T-helper 2 cell treated with Interferon-gamma antibody and Interleukin-4, amounts not matched to agents 5 μg/mL and 100 μg/mL, for 36 hours (primary cell): ENCODE measurements around the gene TIMM44.

ENCODE experiments used
- DNase-seq: peaks from one replicate; pipeline ENCODE4 v3.0.0; 2021; ENCODE audit warnings: low spot score
- H3K27ac Mint-ChIP-seq: one replicate; pipeline ENCODE4 v1.8.0; 2021; ENCODE audit warnings: mild to moderate bottlenecking, mixed read lengths
- H3K27me3 Mint-ChIP-seq: one replicate; pipeline ENCODE4 v1.8.0; 2021; ENCODE audit warnings: low read depth, mixed read lengths
- H3K36me3 Mint-ChIP-seq: one replicate; pipeline ENCODE4 v1.8.0; 2021; ENCODE audit warnings: low read depth, mixed read lengths
- H3K4me1 Mint-ChIP-seq: one replicate; pipeline ENCODE4 v1.8.0; 2021; ENCODE audit warnings: low read depth, mixed read lengths
- H3K4me3 Mint-ChIP-seq: one replicate; pipeline ENCODE4 v1.8.0; 2022; ENCODE audit warnings: mild to moderate bottlenecking, moderate library complexity, mixed read lengths
- H3K9me3 Mint-ChIP-seq: one replicate; pipeline ENCODE4 v1.8.0; 2021; ENCODE audit warnings: mixed read lengths

Gene TIMM44

DNA sequence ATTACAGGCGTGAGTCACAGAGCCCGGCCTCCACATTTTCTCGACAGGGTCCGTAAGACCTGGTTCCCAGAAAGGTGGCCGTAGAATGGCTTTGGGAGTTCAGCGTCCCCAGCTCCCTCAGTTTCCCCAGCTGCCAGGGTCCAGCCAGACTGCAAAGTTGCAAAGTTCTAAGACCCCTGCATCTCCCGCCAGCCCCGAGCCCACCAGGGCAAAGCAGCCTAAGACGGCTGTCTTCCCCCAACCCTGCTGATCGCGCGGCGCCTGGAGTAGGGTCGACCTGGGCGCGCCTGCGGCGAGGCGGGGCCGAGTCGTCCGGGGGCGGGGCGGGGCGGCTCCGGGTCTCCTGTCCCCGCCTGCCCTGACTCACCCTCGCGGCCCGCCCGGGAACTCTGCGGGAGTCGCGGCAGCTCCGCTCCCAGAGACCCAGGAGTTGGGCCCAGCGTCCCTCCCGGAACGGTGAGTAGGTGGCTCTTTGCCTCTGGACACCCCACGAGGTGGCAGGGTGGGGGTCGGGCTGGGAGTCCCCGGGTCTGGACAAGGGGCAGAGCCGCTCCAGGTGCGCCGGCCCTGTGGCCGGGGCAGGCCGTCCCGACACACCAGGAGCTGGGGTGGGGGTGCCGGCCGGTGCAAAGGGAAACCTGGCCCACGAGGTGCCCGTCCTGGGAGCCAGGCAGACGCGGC lies 55.2 kb downstream of the TIMM44 start, which contains the start of gene LRRC8E:
TSS of gene LRRC8E (plus strand) at position 366 of the 681 bp plus-strand sequence. CDS start 7,094 bp downstream, outside the sequence.
- DNase-seq = peak; percentile 39
- Mint-ChIP-seq H3K4me1 (no peaks in the 10 kb centered on the region), H3K4me3 (no peak within 1 kb of the TSS), H3K9me3 (no peaks in the 10 kb centered on the region), H3K27me3 (peaks cover 9% of the 10 kb centered on the region), H3K36me3 (no peaks in the 10 kb centered on the region), H3K27ac (no peak within 1 kb of the TSS)

DNA sequence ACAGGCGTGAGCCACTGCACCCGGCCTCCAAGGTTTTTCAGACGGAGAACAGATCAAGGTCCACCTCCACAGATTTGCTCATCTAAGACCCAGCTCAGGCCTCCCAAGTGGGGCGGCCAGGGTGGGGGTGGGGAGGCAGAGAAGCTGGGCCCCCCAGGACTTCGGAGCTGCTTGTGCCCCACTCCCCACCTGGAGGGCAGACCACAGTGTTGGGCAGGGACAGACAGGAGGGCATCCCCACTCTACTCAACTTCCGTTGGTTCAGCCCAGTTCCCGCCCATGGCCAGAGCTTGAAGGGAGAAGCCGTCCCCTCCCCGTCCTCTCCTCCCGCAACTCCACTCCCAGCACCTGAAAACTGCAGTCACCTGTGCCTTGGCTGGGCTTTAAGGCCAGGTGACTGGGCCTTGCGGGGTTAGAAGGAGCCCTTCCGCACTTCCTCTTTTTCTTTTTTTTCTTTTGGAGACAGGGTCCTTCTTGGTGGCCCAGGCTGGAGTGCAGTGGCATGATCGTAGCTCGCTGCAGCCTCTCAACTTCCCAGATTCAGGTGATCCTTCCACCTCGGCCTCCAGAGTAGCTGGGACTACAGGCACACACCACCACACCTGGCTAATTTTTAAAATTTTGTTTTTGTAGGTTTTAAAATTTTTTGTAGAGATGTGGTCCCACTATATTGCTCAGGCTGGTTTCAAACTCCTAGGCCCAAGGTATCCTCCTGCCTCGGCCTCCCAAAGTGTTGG lies 55.9 kb downstream of the TIMM44 start:
- no peaks in the 10 kb centered on the region for H3K36me3 Mint-ChIP-seq
- no peaks in the 10 kb centered on the region for H3K9me3 Mint-ChIP-seq

DNA sequence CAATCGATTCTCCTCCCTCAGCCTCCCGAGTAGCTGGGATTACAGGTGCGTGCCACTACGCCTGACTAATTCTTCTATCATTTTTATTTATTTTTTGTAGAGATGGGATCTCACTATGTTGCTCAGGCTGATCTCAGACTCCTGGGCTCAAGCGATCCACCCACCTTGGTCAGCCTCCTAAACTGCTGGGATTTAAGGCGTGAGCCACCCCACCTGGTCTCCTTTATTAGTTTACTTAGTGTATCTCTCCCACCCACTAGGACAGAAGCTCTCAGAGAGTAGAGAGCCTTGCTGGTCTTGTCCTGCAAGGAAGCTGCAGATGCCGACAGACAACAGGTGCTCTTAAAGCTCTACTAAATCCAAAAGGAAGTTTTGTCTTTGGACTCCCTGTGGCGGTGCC lies 57.6 kb downstream of the TIMM44 start:
- H3K27ac Mint-ChIP-seq = no peak overlapping the region
- H3K4me3 Mint-ChIP-seq = no peak overlapping the region
- no peak for DNase-seq
- H3K4me1 Mint-ChIP-seq = no peaks in the 10 kb centered on the region
- no peaks in the 10 kb centered on the region for H3K9me3 Mint-ChIP-seq
- H3K36me3 Mint-ChIP-seq = no peaks in the 10 kb centered on the region
- peaks cover 9% of the 10 kb centered on the region for H3K27me3 Mint-ChIP-seq

More for the DNA sequence above, 55.9 kb downstream of the TIMM44 start:
- Mint-ChIP-seq H3K4me1 (no peaks in the 10 kb centered on the region), H3K4me3 (no peak overlapping the region), H3K27ac (no peak overlapping the region), H3K27me3 (peaks cover 9% of the 10 kb centered on the region)
- no peak for DNase-seq

DNA sequence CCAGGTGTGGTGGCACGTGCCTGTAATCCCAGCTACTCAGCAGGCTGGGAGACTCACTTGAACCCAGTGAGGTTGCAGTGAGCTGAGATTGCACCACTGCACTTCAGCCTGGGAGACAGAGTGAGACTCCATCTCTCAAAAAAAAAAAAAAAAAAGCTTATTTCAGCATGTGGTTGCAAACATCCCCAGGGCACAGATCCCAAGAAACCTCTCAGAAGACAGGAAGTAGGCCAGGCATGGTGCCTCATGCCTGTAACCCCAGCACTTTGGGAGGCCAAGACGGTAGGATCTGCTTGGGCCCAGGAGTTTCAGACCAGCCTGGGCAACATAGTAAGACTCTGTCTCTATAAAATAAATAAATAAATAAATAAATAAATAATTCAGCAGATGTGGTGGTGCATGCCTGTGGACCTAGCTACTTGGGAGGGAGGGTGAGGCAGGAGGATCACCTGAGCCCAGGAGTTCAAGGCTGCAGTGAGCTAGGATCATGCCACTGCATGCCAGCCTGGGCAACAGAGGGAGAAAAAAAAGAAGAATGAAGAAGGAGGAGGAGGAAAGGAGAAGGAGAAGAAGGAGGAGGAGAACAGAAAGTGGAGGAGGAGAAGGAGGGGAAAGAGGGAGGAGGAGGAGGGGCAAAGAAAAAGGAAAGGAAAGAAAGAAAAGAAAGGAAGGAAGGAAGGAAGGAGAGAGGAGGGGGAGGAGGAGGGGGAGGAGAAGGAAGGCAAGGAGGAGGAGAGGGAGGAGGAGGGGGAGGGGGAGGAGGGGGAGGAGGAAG lies 59.5 kb downstream of the TIMM44 start:
- Mint-ChIP-seq H3K27me3 (peaks cover 9% of the 10 kb centered on the region), H3K4me1 (no peaks in the 10 kb centered on the region), H3K9me3 (no peaks in the 10 kb centered on the region), H3K36me3 (no peaks in the 10 kb centered on the region), H3K27ac (no peak overlapping the region), H3K4me3 (no peak overlapping the region)
- DNase-seq = no peak

DNA sequence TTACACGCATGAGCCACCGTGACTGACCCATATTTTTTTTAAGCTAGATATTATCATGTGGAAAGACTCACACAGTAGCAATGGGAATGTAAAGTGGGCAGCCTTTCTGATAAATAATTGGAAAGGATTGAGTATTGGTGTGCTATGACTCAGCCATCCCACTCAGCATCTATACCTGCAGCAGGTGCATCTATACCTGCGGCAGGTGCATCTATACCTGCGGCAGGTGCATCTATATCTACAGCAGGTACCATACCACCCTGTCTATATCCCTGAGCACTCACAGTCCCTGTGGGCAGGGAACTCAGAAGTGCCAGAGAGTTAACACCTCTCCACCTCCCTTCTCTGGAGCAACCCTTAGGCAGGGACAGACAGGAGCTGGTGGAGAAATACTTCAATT lies 60.4 kb downstream of the TIMM44 start:
- no peak for DNase-seq
- Mint-ChIP-seq H3K36me3 (no peaks in the 10 kb centered on the region), H3K9me3 (no peaks in the 10 kb centered on the region), H3K4me3 (no peak overlapping the region), H3K27me3 (peaks cover 5% of the 10 kb centered on the region), H3K27ac (no peak overlapping the region), H3K4me1 (no peaks in the 10 kb centered on the region)

DNA sequence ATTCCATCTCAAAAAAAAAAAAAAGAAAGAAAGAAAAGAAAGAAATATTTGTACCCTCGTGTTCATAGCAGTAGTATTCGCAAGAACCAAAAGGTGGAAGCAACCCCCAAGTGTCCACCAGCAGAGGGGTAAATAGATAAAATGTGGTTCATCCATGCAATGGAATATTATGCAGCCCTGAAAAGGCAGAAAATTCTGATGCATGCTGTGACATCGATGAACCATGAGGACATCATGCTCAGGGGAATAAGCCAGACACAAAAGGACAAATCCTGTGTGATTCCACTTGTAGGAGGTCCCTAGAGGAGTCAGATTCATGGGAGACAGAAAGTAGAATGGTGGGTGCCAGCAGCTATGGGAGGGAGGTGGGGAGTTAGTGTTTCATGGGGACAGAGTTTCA lies 61.6 kb downstream of the TIMM44 start:
- no peaks in the 10 kb centered on the region for H3K36me3 Mint-ChIP-seq
- H3K27ac Mint-ChIP-seq = no peak overlapping the region
- DNase-seq = no peak
- peaks cover 3% of the 10 kb centered on the region for H3K27me3 Mint-ChIP-seq
- no peak overlapping the region for H3K4me3 Mint-ChIP-seq
- H3K9me3 Mint-ChIP-seq = no peaks in the 10 kb centered on the region
- no peaks in the 10 kb centered on the region for H3K4me1 Mint-ChIP-seq

DNA sequence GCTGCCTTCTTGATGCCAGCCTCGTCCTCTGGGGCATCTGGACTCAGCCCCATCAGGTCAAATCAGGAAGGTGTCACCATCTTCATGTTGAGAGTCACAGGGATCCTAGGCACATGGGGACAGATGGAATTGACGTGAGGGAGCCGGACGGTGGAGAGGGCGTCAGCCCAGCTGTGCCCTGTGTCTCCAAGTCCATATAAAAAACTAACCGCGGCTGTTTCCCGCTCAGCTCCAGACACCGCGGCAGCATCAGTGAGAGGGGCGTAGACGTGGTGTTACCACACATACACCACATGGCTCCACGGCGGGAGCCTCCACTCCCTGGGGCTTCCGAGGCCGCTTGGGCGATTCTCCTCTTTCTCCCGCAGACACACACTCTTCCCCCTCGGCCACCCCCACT lies 63.6 kb downstream of the TIMM44 start:
- no peak overlapping the region for H3K27ac Mint-ChIP-seq
- no peaks in the 10 kb centered on the region for H3K4me1 Mint-ChIP-seq
- no peaks in the 10 kb centered on the region for H3K36me3 Mint-ChIP-seq
- no peak overlapping the region for H3K4me3 Mint-ChIP-seq
- no peaks in the 10 kb centered on the region for H3K9me3 Mint-ChIP-seq
- H3K27me3 Mint-ChIP-seq = peaks cover 18% of the 10 kb centered on the region
- no peak for DNase-seq

DNA sequence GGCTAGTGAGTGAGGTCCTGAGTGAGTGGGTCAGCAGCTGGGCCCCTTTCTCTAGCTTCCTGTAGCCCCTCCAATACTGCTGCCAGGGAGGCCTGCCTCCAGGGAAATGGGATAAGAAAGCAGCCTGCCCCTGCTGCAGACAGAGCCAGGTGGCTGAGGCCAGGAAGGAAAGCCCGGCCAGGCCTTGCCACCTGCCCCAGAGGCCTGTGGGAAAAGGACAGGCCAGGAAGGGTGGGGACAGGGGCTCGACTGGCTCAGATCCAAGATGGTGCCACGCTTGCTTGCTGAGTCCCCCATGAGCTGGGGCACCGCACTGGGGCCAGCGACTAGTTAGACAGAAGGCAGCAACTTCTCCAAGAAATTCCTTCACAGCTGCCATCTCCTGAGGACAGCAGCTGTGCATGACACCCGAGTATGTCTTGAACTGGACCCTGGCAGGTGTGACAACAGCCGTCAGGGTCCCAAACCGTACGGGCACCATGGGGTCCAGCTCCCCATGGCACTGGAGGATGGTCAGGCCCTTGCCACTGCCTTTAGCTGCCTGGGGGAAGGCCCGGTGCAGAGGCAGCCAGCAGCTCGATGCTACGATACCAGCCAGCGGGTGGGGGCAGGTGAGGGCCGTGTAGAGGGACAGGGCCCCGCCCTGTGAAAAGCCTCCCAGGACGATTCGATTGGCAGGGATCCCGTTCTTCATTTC lies 64.2 kb downstream of the TIMM44 start:
- no peak overlapping the region for H3K4me3 Mint-ChIP-seq
- no peaks in the 10 kb centered on the region for H3K4me1 Mint-ChIP-seq
- H3K27me3 Mint-ChIP-seq = peaks cover 23% of the 10 kb centered on the region
- H3K36me3 Mint-ChIP-seq = no peaks in the 10 kb centered on the region
- H3K27ac Mint-ChIP-seq = no peak overlapping the region
- no peaks in the 10 kb centered on the region for H3K9me3 Mint-ChIP-seq
- no peak for DNase-seq

DNA sequence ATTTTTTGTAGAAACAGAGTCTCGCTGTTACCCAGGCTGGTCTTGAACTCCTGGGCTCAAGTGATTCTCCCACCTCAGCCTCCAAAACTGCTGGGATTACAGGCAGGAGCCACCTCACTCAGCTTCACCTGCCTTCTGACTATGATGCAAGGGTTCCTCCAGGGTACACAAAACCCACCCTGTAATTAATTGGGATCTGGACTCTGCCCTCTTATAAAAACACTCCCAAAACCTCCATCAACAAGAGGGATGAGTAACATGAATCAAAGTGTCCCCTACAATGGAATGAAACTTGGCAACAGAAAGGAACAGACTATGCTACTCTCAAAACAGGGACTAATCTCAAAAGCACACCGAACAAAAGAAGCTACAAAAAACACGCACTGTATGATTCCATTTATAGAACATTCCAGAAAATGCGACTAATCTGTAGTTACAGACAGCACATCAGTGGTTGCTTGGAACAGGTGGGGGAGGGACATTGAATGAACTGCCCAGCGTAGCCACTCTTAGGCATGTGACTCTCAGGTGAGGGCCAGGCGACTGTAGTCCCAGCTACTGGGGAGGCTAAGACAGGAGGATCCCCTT lies 66.1 kb downstream of the TIMM44 start:
- no peaks in the 10 kb centered on the region for H3K9me3 Mint-ChIP-seq
- H3K27me3 Mint-ChIP-seq = peaks cover 31% of the 10 kb centered on the region
- DNase-seq = no peak
- H3K36me3 Mint-ChIP-seq = no peaks in the 10 kb centered on the region
- no peak overlapping the region for H3K4me3 Mint-ChIP-seq
- H3K27ac Mint-ChIP-seq = no peak overlapping the region
- no peaks in the 10 kb centered on the region for H3K4me1 Mint-ChIP-seq
